ENCODE data around the gene CSNK2B. TPM values are rescaled to one million over a fixed set of nuclear protein-coding genes. Genes with fewer than 3 reads are reported as not detected.

CSNK2B gene
- total and polyA plus RNA-seq, 9 of the 15 experiments (the other 6 are each of a cell fraction or from before 2014, with no cell fraction given), result 120 to 1,126 (median 529) TPM

- TF ChIP-seq MCM3 (IDR thresholded peaks at IDR 0.05) (no peak), EWSR1 (IDR thresholded peaks at IDR 0.05; ENCODE audit: borderline replicate concordance, low read depth, partially characterized antibody) (no peak), PATZ1 (CRISPR knock-in tag; IDR thresholded peaks at IDR 0.05; ENCODE audit: borderline replicate concordance) (no peak), EZH2 (IDR thresholded peaks at IDR 0.05; ENCODE audit: borderline replicate concordance, low read depth, low read length) (no peak), HDAC8 (tag; IDR thresholded peaks at IDR 0.05) (no peak), PREB (CRISPR knock-in tag; IDR thresholded peaks at IDR 0.05) (no peak), CUX1 (CRISPR knock-in tag; IDR thresholded peaks at IDR 0.05) (no peak), BDP1 (IDR thresholded peaks at IDR 0.05; ENCODE audit: insufficient read depth, insufficient read length) (no peak), PURB (CRISPR knock-in tag; IDR thresholded peaks at IDR 0.05; ENCODE audit: low read depth) (no peak), FOXJ3 (CRISPR knock-in tag; IDR thresholded peaks at IDR 0.05) (no peak), TFAP4 (CRISPR knock-in tag; IDR thresholded peaks at IDR 0.05; ENCODE audit: borderline replicate concordance) (peak; percentile 94), ZEB2 (IDR thresholded peaks at IDR 0.05) (no peak), ZZZ3 (IDR thresholded peaks at IDR 0.05) (no peak), NRF1 (conservative IDR thresholded peaks at IDR 0.05 in 1 of 2, IDR thresholded peaks at IDR 0.05 in 1 of 2) (peak; percentile 91 to 92), E2F3 (CRISPR knock-in tag; IDR thresholded peaks at IDR 0.05) (peak; percentile 83), TCF15 (CRISPR knock-in tag; IDR thresholded peaks at IDR 0.05) (no peak; the same call in 1 of the 2 replicates), ZNF143 (CRISPR knock-in tag; IDR thresholded peaks at IDR 0.05) (no peak; the same call in 1 of the 2 replicates)
Observed at GRCh38 chr6:31619805-31620585, 45.9 kb upstream of the CSNK2B start (continued).
